Measurements from ENCODE around the gene FLVCR2. TPM values are rescaled to one million over a fixed set of nuclear protein-coding genes. Genes with fewer than 3 reads are reported as not detected.

FLVCR2 gene
- total RNA-seq, 1 experiment from 2014 or later: 3.2 TPM

GRCh38 chr14:75626396-75626795 lies 48.0 kb downstream of the FLVCR2 start:
- peaks cover 6% of the 10 kb centered on the region for H3K36me3 Mint-ChIP-seq (ENCODE audit: insufficient read depth, unreplicated experiment)
- H3K4me3 Mint-ChIP-seq (ENCODE audit: unreplicated experiment): no peak overlapping the region
- H3K9me3 Mint-ChIP-seq (ENCODE audit: unreplicated experiment): no peaks in the 10 kb centered on the region
- H3K27me3 Mint-ChIP-seq (ENCODE audit: insufficient read depth, unreplicated experiment): no peaks in the 10 kb centered on the region
- CTCF ChIA-PET: interaction anchor here (0.8 kb wide), 1 partner anchor 9 kb away, joined by 3 read pairs; no protein-coding TSS in a partner anchor
- no peak overlapping the region for H3K27ac Mint-ChIP-seq (ENCODE audit: low read depth, unreplicated experiment)
- TF ChIP-seq, protein P1, sequence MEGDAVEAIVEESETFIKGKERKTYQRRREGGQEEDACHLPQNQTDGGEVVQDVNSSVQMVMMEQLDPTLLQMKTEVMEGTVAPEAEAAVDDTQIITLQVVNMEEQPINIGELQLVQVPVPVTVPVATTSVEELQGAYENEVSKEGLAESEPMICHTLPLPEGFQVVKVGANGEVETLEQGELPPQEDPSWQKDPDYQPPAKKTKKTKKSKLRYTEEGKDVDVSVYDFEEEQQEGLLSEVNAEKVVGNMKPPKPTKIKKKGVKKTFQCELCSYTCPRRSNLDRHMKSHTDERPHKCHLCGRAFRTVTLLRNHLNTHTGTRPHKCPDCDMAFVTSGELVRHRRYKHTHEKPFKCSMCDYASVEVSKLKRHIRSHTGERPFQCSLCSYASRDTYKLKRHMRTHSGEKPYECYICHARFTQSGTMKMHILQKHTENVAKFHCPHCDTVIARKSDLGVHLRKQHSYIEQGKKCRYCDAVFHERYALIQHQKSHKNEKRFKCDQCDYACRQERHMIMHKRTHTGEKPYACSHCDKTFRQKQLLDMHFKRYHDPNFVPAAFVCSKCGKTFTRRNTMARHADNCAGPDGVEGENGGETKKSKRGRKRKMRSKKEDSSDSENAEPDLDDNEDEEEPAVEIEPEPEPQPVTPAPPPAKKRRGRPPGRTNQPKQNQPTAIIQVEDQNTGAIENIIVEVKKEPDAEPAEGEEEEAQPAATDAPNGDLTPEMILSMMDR (IDR thresholded peaks at IDR 0.05; ENCODE audit: unreplicated experiment): no peak
- no peaks in the 10 kb centered on the region for H3K4me1 Mint-ChIP-seq (ENCODE audit: insufficient read depth, unreplicated experiment)
- no peak for DNase-seq (ENCODE audit: unreplicated experiment)
- intact Hi-C loops (cut with micrococcal nuclease): no loop called here
- BruUV-seq (replicated peaks): no TSS peak
- POLR2A ChIA-PET: no interaction called here

DNA sequence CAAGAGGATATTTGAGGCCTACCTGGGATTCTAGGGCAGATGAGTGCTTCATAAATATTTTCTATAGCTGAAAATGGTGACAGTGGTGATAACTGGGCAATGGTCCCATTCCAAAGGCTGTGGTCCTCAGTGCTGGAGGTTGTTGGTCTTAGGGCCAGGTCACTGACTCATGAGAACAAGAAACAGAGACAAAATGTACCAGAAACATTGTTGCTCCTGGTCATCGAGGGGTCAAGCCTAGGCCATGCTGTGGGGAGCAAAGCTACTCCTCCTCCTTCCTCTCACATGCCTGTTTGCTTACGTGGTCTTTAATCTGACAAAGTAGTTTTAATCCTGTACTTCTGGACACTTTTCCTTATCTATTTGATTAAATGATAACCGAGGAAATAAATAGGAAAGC lies 48.4 kb downstream of the FLVCR2 start:
- Mint-ChIP-seq H3K27ac (ENCODE audit: low read depth, unreplicated experiment) (no peak overlapping the region), H3K9me3 (ENCODE audit: unreplicated experiment) (no peaks in the 10 kb centered on the region), H3K27me3 (ENCODE audit: insufficient read depth, unreplicated experiment) (no peaks in the 10 kb centered on the region), H3K4me1 (ENCODE audit: insufficient read depth, unreplicated experiment) (no peaks in the 10 kb centered on the region), H3K4me3 (ENCODE audit: unreplicated experiment) (no peak overlapping the region), H3K36me3 (ENCODE audit: insufficient read depth, unreplicated experiment) (peaks cover 6% of the 10 kb centered on the region)
- CTCF ChIA-PET: interaction anchor here (0.8 to 1.0 kb wide), 2 partner anchors 8 to 10 kb away, joined by 3 read pairs; no protein-coding TSS in a partner anchor
- intact Hi-C loops (cut with micrococcal nuclease): no loop called here
- BruUV-seq (replicated peaks): no TSS peak
- TF ChIP-seq, protein P1 (IDR thresholded peaks at IDR 0.05; ENCODE audit: unreplicated experiment): no peak
- POLR2A ChIA-PET: interaction anchor here (0.6 kb wide), 1 partner anchor 26 kb away, joined by 3 read pairs; no protein-coding TSS in a partner anchor
- no peak for DNase-seq (ENCODE audit: unreplicated experiment)

DNA sequence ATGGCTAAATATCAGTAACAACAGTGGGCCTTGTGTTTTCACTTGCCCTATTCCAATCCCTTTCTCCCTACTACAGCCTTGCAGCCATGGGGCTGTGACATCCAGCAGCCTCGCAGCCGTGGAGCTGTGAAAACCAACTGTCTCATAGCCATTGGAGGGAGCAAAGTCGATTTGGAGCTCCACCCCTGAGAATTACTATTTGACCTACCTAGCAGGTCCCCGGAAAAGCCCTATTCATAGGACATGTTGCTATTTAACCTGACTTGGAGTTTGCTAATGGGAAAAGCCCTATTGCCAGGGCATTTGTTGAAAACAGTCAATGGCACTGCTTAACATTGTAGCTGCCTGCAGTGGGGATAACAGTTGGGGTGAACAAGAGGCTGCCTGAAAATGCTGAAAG lies 49.0 kb downstream of the FLVCR2 start:
- no peaks in the 10 kb centered on the region for H3K4me1 Mint-ChIP-seq (ENCODE audit: insufficient read depth, unreplicated experiment)
- ChIA-PET CTCF (interaction anchor here (0.6 to 1.0 kb wide), 2 partner anchors 9 to 1441 kb away, joined by 3 read pairs; no protein-coding TSS in a partner anchor), POLR2A (interaction anchor here (0.6 to 0.7 kb wide), 2 partner anchors 26 to 32 kb away, joined by 3 to 4 read pairs; no protein-coding TSS in a partner anchor)
- no TSS peak for BruUV-seq (replicated peaks)
- H3K36me3 Mint-ChIP-seq (ENCODE audit: insufficient read depth, unreplicated experiment): peaks cover 6% of the 10 kb centered on the region
- DNase-seq (ENCODE audit: unreplicated experiment): no peak
- no peaks in the 10 kb centered on the region for H3K27me3 Mint-ChIP-seq (ENCODE audit: insufficient read depth, unreplicated experiment)
- TF ChIP-seq, protein P1 (IDR thresholded peaks at IDR 0.05; ENCODE audit: unreplicated experiment): no peak
- no peak overlapping the region for H3K4me3 Mint-ChIP-seq (ENCODE audit: unreplicated experiment)
- H3K9me3 Mint-ChIP-seq (ENCODE audit: unreplicated experiment): no peaks in the 10 kb centered on the region
- no peak overlapping the region for H3K27ac Mint-ChIP-seq (ENCODE audit: low read depth, unreplicated experiment)
- intact Hi-C loops (cut with micrococcal nuclease): no loop called here

DNA sequence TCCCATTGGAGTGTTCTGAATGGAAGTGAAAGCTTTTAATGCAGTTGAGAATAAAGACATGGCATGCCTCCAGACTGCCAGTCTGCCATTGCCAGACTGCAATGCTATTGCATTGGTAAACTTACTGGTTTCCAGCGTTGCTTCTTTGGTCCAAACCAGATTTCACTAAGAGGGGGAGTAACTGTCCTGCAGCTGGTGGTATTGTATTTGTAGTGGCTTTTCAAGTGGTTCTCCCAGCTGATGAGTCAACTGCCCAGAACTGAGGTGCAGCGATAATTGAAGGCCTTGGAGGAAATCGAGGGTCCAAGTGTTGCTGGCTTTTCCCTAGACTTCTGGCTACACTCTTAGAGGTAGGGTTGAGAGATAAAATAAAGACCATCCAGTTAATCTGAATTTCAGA lies 50.4 kb downstream of the FLVCR2 start:
- Mint-ChIP-seq H3K4me1 (ENCODE audit: insufficient read depth, unreplicated experiment) (no peaks in the 10 kb centered on the region), H3K9me3 (ENCODE audit: unreplicated experiment) (no peaks in the 10 kb centered on the region), H3K36me3 (ENCODE audit: insufficient read depth, unreplicated experiment) (peaks cover 6% of the 10 kb centered on the region), H3K4me3 (ENCODE audit: unreplicated experiment) (no peak overlapping the region), H3K27ac (ENCODE audit: low read depth, unreplicated experiment) (no peak overlapping the region), H3K27me3 (ENCODE audit: insufficient read depth, unreplicated experiment) (no peaks in the 10 kb centered on the region)
- TF ChIP-seq, protein P1 (IDR thresholded peaks at IDR 0.05; ENCODE audit: unreplicated experiment): no peak
- ChIA-PET POLR2A (interaction anchor here (0.6 to 1.6 kb wide), 3 partner anchors 11 to 282 kb away, joined by 3 to 5 read pairs (median 3); no protein-coding TSS in a partner anchor), CTCF (interaction anchor here (1.3 kb wide), 1 partner anchor 16 kb away, joined by 3 read pairs; no protein-coding TSS in a partner anchor)
- BruUV-seq (replicated peaks): no TSS peak
- no peak for DNase-seq (ENCODE audit: unreplicated experiment)
- intact Hi-C loops (cut with micrococcal nuclease): no loop called here

All from MCF 10A (cell line).